Left ventricle myocardium inferior (tissue), 1 donor: ENCODE results near the gene HYAL3. TPM values are rescaled to one million over a fixed set of nuclear protein-coding genes. Genes with fewer than 3 reads are reported as not detected.

Source experiments
- DNase-seq: peaks from one replicate; pipeline ENCODE4 v3.0.0-alpha.2; 2020
- H3K27ac ChIP-seq: fragments of 200-600 bp; replicated peaks from 2 replicates; pipeline ENCODE4 v1.8.0; 2021
- H3K27me3 ChIP-seq: fragments of 200-600 bp; 2 replicates; pipeline ENCODE4 v1.8.0; 2021; ENCODE audit warnings: low read depth
- H3K36me3 ChIP-seq: fragments of 200-600 bp; 2 replicates; pipeline ENCODE4 v1.8.0; 2021
- H3K4me1 ChIP-seq: fragments of 200-600 bp; 2 replicates; pipeline ENCODE4 v1.8.0; 2021
- H3K4me3 ChIP-seq: fragments of 200-600 bp; 2 replicates; pipeline ENCODE4 v1.8.0; 2021; ENCODE audit warnings: mild to moderate bottlenecking, moderate library complexity
- H3K9me3 ChIP-seq: fragments of 200-600 bp; replicated peaks from 2 replicates; pipeline ENCODE4 v1.8.0; 2021
- CTCF ChIP-seq: fragments of 200-600 bp; IDR thresholded peaks from 2 replicates; pipeline ENCODE4 v1.8.0; 2021; ENCODE audit warnings: antibody characterized with exemption, mild to moderate bottlenecking, borderline replicate concordance
- intact Hi-C: fragments of 100-400 bp; cut with micrococcal nuclease; formaldehyde crosslinking; loops from one replicate; pipeline ENCODE4 v1.11.0; 2022
- total RNA-seq: library from RNA; stranded (reverse); fragmentation: NEBNext Ultra II Directional; extraction: Animal tissue kit (Norgen Biotek cat#: 25700); gene quantifications from one replicate; pipeline ENCODE4 v1.2.1, GENCODE V29; 2021
- donor health status: DM: no; HTN: yes; CAD: no; lungs with severe emphysema.

HYAL3 gene
- total RNA-seq, 1 donor from 2014 or later = 1.2 TPM

GRCh38 chr3:50278123-50278879 lies 20.9 kb downstream of the HYAL3 start:
- no peak overlapping the region for H3K4me3 ChIP-seq
- TF ChIP-seq CTCF = no peak
- intact Hi-C loops = loop anchor here (10.0 kb wide), 1 partner anchor 84 kb away; the partner anchor contains the start of gene GNAT1

GRCh38 chr3:50276762-50277101 lies 22.5 kb downstream of the HYAL3 start:
- peaks cover 31% of the 10 kb centered on the region for H3K27me3 ChIP-seq
- H3K27ac ChIP-seq = no peak overlapping the region
- H3K4me1 ChIP-seq = peaks cover 65% of the 10 kb centered on the region
- H3K9me3 ChIP-seq = no peaks in the 10 kb centered on the region
- H3K36me3 ChIP-seq = no peaks in the 10 kb centered on the region
- DNase-seq = no peak
- no peak for TF ChIP-seq CTCF
- H3K4me3 ChIP-seq = no peak overlapping the region
- intact Hi-C loops = loop anchor here (10.0 kb wide), 1 partner anchor 82 kb away; the partner anchor contains the start of gene GNAT1

More at GRCh38 chr3:50278123-50278879, 20.9 kb downstream of the HYAL3 start:
- peaks cover 31% of the 10 kb centered on the region for H3K27me3 ChIP-seq
- peaks cover 56% of the 10 kb centered on the region for H3K4me1 ChIP-seq
- H3K9me3 ChIP-seq = no peaks in the 10 kb centered on the region
- H3K27ac ChIP-seq = peak overlapping the region; percentile 89
- H3K36me3 ChIP-seq = no peaks in the 10 kb centered on the region
- DNase-seq = no peak

GRCh38 chr3:50275996-50276761 lies 23.0 kb downstream of the HYAL3 start:
- DNase-seq = no peak
- no peak for TF ChIP-seq CTCF
- no peak overlapping the region for H3K27ac ChIP-seq
- H3K4me3 ChIP-seq = no peak overlapping the region
- H3K27me3 ChIP-seq = peaks cover 31% of the 10 kb centered on the region
- H3K4me1 ChIP-seq = peaks cover 65% of the 10 kb centered on the region
- intact Hi-C loops = loop anchor here (10.0 kb wide), 1 partner anchor 81 kb away; the partner anchor contains the start of gene GNAT1
- H3K36me3 ChIP-seq = no peaks in the 10 kb centered on the region
- no peaks in the 10 kb centered on the region for H3K9me3 ChIP-seq

- intact Hi-C loops = loop anchor here (10.0 kb wide), 1 partner anchor 81 kb away; the partner anchor contains the start of gene GNAT1
- H3K4me3 ChIP-seq = no peak overlapping the region
- H3K36me3 ChIP-seq = no peaks in the 10 kb centered on the region
- H3K27me3 ChIP-seq = peaks cover 31% of the 10 kb centered on the region
- no peak for TF ChIP-seq CTCF
- DNase-seq = no peak
- peaks cover 59% of the 10 kb centered on the region for H3K4me1 ChIP-seq
- no peaks in the 10 kb centered on the region for H3K9me3 ChIP-seq
- H3K27ac ChIP-seq = no peak overlapping the region
Measured at GRCh38 chr3:50275141-50275995, 23.8 kb downstream of the HYAL3 start.
